Progenitor cell of endocrine pancreas (in vitro differentiated cells): ENCODE results near the gene FHOD3. TPM values are rescaled to one million over a fixed set of nuclear protein-coding genes. Genes with fewer than 3 reads are reported as not detected.

Experiments used
- DNase-seq: peaks from one replicate; pipeline ENCODE4 v3.0.0; 2021; ENCODE audit warnings: low spot score; ENCODE audit not compliant: unreplicated experiment
- H3K27ac Mint-ChIP-seq: 2 replicates; pipeline ENCODE4 v1.8.0; 2021; ENCODE audit warnings: mild to moderate bottlenecking, moderate library complexity, mixed read lengths
- H3K27me3 Mint-ChIP-seq: 2 replicates; pipeline ENCODE4 v1.8.0; 2021; ENCODE audit warnings: mixed read lengths
- H3K36me3 Mint-ChIP-seq: 2 replicates; pipeline ENCODE4 v1.8.0; 2022; ENCODE audit warnings: mixed read lengths; ENCODE audit not compliant: insufficient read depth
- H3K4me1 Mint-ChIP-seq: 2 replicates; pipeline ENCODE4 v1.8.0; 2021; ENCODE audit warnings: low read depth, mixed read lengths
- H3K4me3 Mint-ChIP-seq: 2 replicates; pipeline ENCODE4 v1.8.0; 2021; ENCODE audit warnings: low read depth, mild to moderate bottlenecking, moderate library complexity, mixed read lengths
- H3K9me3 Mint-ChIP-seq: 2 replicates; pipeline ENCODE4 v1.8.0; 2021; ENCODE audit warnings: low read depth, mixed read lengths
- total RNA-seq: library from RNA; stranded (reverse); gene quantifications from 2 replicates; pipeline ENCODE4 v1.2.1, GENCODE V29; 2021
- TF ChIP-seq, protein P1 (sequence below): fragments of 200-600 bp; sonication (generic); IDR thresholded peaks from one replicate; pipeline ENCODE4 v1.5.0; 2021; ENCODE audit warnings: antibody characterized with exemption, mild to moderate bottlenecking; ENCODE audit not compliant: unreplicated experiment

FHOD3 gene
- total RNA-seq, 1 donor from 2014 or later, result 1.6 TPM

DNA sequence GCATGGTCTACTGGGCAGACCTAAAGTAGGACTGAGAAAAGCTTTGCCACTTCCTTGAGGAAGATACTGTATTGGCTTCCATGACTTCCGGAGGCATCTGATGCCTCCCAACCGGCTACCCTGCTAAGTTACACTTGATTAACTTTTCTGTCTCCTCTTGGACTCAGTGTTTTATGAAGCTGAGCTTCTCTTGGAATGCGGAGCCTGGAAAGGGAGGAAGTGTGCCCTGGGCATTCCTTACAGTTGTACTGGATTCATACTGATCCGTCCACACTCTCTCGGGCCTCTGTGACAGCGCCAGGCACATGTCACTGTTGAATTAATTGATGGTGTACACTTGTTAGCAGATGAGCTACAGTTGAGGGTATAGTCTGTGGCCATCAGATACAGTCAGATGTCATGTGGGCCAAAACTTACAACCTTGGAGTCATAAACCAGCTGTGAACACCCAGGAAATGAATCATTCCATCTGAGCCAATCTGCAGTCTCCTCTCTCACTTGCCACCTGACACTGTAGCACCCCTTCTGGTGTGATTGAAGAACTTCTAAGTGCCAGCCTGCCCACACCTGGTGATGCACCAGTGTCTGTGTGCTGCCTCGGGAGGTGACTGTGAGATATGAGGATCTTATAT, 122.5 kb downstream of the FHOD3 start:
- TF ChIP-seq, protein P1, sequence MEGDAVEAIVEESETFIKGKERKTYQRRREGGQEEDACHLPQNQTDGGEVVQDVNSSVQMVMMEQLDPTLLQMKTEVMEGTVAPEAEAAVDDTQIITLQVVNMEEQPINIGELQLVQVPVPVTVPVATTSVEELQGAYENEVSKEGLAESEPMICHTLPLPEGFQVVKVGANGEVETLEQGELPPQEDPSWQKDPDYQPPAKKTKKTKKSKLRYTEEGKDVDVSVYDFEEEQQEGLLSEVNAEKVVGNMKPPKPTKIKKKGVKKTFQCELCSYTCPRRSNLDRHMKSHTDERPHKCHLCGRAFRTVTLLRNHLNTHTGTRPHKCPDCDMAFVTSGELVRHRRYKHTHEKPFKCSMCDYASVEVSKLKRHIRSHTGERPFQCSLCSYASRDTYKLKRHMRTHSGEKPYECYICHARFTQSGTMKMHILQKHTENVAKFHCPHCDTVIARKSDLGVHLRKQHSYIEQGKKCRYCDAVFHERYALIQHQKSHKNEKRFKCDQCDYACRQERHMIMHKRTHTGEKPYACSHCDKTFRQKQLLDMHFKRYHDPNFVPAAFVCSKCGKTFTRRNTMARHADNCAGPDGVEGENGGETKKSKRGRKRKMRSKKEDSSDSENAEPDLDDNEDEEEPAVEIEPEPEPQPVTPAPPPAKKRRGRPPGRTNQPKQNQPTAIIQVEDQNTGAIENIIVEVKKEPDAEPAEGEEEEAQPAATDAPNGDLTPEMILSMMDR, result no peak
- no peak overlapping the region for H3K27ac Mint-ChIP-seq

GRCh38 chr18:36420826-36421225, 123.3 kb downstream of the FHOD3 start:
- TF ChIP-seq, protein P1, result no peak
- Mint-ChIP-seq H3K27me3 (peaks cover 3% of the 10 kb centered on the region), H3K4me3 (no peak overlapping the region), H3K4me1 (no peaks in the 10 kb centered on the region), H3K27ac (no peak overlapping the region), H3K9me3 (no peaks in the 10 kb centered on the region), H3K36me3 (no peaks in the 10 kb centered on the region)
- DNase-seq, result no peak

More for the DNA sequence above, 122.5 kb downstream of the FHOD3 start:
- DNase-seq, result no peak
- no peak overlapping the region for H3K4me3 Mint-ChIP-seq
- H3K36me3 Mint-ChIP-seq, result no peaks in the 10 kb centered on the region
- H3K27me3 Mint-ChIP-seq, result peaks cover 3% of the 10 kb centered on the region
- H3K4me1 Mint-ChIP-seq, result peaks cover 2% of the 10 kb centered on the region
- no peaks in the 10 kb centered on the region for H3K9me3 Mint-ChIP-seq

- Mint-ChIP-seq H3K4me1 (no peaks in the 10 kb centered on the region), H3K36me3 (no peaks in the 10 kb centered on the region), H3K9me3 (no peaks in the 10 kb centered on the region), H3K4me3 (no peak overlapping the region), H3K27me3 (no peaks in the 10 kb centered on the region), H3K27ac (no peak overlapping the region)
- DNase-seq, result no peak
- TF ChIP-seq, protein P1, result no peak
Measured at GRCh38 chr18:36424741-36425142, 127.2 kb downstream of the FHOD3 start.

- Mint-ChIP-seq H3K27ac (no peak overlapping the region), H3K36me3 (no peaks in the 10 kb centered on the region), H3K4me1 (no peaks in the 10 kb centered on the region), H3K27me3 (no peaks in the 10 kb centered on the region), H3K4me3 (no peak overlapping the region), H3K9me3 (no peaks in the 10 kb centered on the region)
- TF ChIP-seq, protein P1, result no peak
- no peak for DNase-seq
Measured at GRCh38 chr18:36427369-36427768, 129.9 kb downstream of the FHOD3 start.

- no peak for DNase-seq
- no peaks in the 10 kb centered on the region for H3K9me3 Mint-ChIP-seq
- no peak overlapping the region for H3K27ac Mint-ChIP-seq
- TF ChIP-seq, protein P1, result no peak
- no peaks in the 10 kb centered on the region for H3K4me1 Mint-ChIP-seq
- no peaks in the 10 kb centered on the region for H3K27me3 Mint-ChIP-seq
- no peak overlapping the region for H3K4me3 Mint-ChIP-seq
- no peaks in the 10 kb centered on the region for H3K36me3 Mint-ChIP-seq
Measured at GRCh38 chr18:36427831-36428230, 130.3 kb downstream of the FHOD3 start.
